Measurements from ENCODE around the gene DNMT1.
A peak's percentile ranks its signal among the peaks of the same experiment; 100 is the strongest.
"Not testable (repeated sequence)": the region's sequence is repeated elsewhere in the genome, so short reads cannot be mapped to it uniquely, and the experiment has no call there.

The DNMT1 gene

GRCh38 chr19:10220695-10221094 lies 25.9 kb upstream of the DNMT1 start:
- DNase-seq = no peak

GRCh38 chr19:10219678-10220077 lies 24.9 kb upstream of the DNMT1 start:
- DNase-seq = peak; percentile 21 to 28

- DNase-seq = no peak
Measured at GRCh38 chr19:10217085-10217484, 22.3 kb upstream of the DNMT1 start.

GRCh38 chr19:10214784-10215183 lies 20.0 kb upstream of the DNMT1 start:
- no peak for DNase-seq

- no peak for DNase-seq
Measured at GRCh38 chr19:10211691-10212090, 16.9 kb upstream of the DNMT1 start.

GRCh38 chr19:10211061-10211460 lies 16.3 kb upstream of the DNMT1 start:
- no peak for DNase-seq

GRCh38 chr19:10209315-10209714 lies 14.6 kb upstream of the DNMT1 start:
- no peak for DNase-seq

- no peak for DNase-seq
Measured at GRCh38 chr19:10207026-10207425, 12.3 kb upstream of the DNMT1 start.

GRCh38 chr19:10206226-10206885 lies 11.6 kb upstream of the DNMT1 start:
- no peak for DNase-seq

GRCh38 chr19:10205636-10206035 lies 10.9 kb upstream of the DNMT1 start:
- no peak for DNase-seq

- no peak for DNase-seq
Measured at GRCh38 chr19:10203686-10204085, 8.9 kb upstream of the DNMT1 start.

- no peak for DNase-seq
Measured at GRCh38 chr19:10201176-10201575, 6.4 kb upstream of the DNMT1 start.

GRCh38 chr19:10200101-10200500 lies 5.3 kb upstream of the DNMT1 start:
- DNase-seq = not testable (repeated sequence)

GRCh38 chr19:10198889-10199644 lies 4.3 kb upstream of the DNMT1 start:
- DNase-seq = peak; percentile 24 to 32

- no peak for DNase-seq
Measured at GRCh38 chr19:10195199-10195519, 406 bp upstream of the DNMT1 start.

- no peak for DNase-seq
Measured at GRCh38 chr19:10193790-10194499, 808 bp downstream of the DNMT1 start.

GRCh38 chr19:10192922-10193321 lies 1.8 kb downstream of the DNMT1 start:
- no peak for DNase-seq

- peak in 1 of 2 experiments; percentile 8 for DNase-seq
Measured at GRCh38 chr19:10191347-10191746, 3.4 kb downstream of the DNMT1 start.

GRCh38 chr19:10190026-10190425 lies 4.7 kb downstream of the DNMT1 start:
- peak in 1 of 2 experiments; percentile 9 for DNase-seq

- DNase-seq = no peak
Measured at GRCh38 chr19:10189616-10190015, 5.1 kb downstream of the DNMT1 start.

GRCh38 chr19:10187315-10187714 lies 7.4 kb downstream of the DNMT1 start:
- DNase-seq = no peak

- no peak for DNase-seq
Measured at GRCh38 chr19:10184636-10185035, 10.1 kb downstream of the DNMT1 start.

- DNase-seq = no peak
Measured at GRCh38 chr19:10183926-10184325, 10.8 kb downstream of the DNMT1 start.

GRCh38 chr19:10182847-10183246 lies 11.9 kb downstream of the DNMT1 start:
- DNase-seq = no peak
